OCI-LY3 (cell line): Measurements from ENCODE around the gene GALNT11.

Experiments
- EZH2phosphoT487 ChIP-seq: fragments of 200-600 bp; shearing (Covaris generic); IDR thresholded peaks from 2 replicates; pipeline ENCODE4 v1.6.1; 2018; ENCODE audit warnings: antibody characterized with exemption, mixed run types, low read depth
- TF ChIP-seq, protein P1 (sequence below): fragments of 200-600, 300-600 bp; sonication (generic); IDR thresholded peaks from 2 replicates; pipeline ENCODE4 v1.5.1; 2014; ENCODE audit warnings: antibody characterized with exemption, low read length, low read depth

DNA sequence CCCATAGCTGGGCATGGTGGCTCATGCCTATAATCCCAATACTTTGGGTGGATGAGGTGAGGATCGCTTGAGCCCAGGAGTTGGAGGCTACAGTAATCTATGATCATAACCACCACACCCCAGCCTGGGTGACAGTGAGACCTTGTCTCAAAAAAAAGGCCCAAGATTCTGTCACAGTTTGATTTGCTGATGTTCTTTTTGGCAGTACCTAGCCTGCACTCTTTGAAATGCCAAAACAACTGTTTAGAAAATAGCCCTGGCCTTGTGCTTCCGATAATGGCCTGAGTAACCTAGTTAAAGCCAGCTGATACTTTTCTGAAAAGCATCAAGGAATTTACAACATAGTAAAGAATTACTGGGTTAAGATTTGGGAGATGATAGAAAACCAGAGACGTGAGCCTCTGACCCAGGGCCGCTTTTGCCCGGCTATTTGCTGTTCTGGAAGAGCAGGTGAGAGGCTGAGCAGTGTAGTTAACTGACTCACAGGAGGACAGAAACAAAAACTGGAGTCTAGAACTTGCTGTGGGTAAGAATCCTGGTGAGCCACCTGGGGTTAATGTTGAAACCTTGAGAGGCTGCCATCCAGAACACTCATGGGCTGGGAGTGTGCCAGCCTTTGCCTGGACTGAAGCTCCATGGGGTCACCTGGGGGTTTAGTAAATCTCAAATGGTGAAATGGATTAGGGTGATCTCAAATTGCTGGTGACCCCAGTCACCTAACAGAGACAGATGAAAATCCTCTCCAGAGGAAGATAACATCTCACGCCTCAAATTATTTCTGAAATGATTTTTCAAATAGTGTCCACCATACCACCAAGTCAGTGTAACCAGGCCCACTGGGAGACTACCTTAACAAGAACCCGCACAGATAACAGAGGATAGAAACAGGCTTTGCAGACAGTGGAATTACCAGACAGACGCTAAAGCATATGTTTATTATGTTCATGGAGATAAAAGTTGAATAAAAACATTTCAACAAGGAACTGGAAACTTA, 51.8 kb downstream of the GALNT11 start:
- TF ChIP-seq, protein P1, sequence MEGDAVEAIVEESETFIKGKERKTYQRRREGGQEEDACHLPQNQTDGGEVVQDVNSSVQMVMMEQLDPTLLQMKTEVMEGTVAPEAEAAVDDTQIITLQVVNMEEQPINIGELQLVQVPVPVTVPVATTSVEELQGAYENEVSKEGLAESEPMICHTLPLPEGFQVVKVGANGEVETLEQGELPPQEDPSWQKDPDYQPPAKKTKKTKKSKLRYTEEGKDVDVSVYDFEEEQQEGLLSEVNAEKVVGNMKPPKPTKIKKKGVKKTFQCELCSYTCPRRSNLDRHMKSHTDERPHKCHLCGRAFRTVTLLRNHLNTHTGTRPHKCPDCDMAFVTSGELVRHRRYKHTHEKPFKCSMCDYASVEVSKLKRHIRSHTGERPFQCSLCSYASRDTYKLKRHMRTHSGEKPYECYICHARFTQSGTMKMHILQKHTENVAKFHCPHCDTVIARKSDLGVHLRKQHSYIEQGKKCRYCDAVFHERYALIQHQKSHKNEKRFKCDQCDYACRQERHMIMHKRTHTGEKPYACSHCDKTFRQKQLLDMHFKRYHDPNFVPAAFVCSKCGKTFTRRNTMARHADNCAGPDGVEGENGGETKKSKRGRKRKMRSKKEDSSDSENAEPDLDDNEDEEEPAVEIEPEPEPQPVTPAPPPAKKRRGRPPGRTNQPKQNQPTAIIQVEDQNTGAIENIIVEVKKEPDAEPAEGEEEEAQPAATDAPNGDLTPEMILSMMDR, result no peak
- TF ChIP-seq EZH2phosphoT487, result no peak
